ENCODE results near the gene CCDC85C.

CCDC85C gene

GRCh38 chr14:99454246-99454645 is 149.8 kb downstream of the CCDC85C start:
- H3K4me1 Mint-ChIP-seq = no peaks in the 10 kb centered on the region
- no peak overlapping the region for H3K4me3 Mint-ChIP-seq
- H3K27me3 Mint-ChIP-seq = no peaks in the 10 kb centered on the region
- H3K36me3 Mint-ChIP-seq = peaks cover 42% of the 10 kb centered on the region
- no peak for DNase-seq
- no peak overlapping the region for H3K27ac Mint-ChIP-seq
- H3K9me3 Mint-ChIP-seq = no peaks in the 10 kb centered on the region
- CTCF ChIA-PET = no interaction called here

GRCh38 chr14:99452968-99453367 is 151.0 kb downstream of the CCDC85C start:
- Mint-ChIP-seq H3K9me3 (no peaks in the 10 kb centered on the region), H3K36me3 (peaks cover 43% of the 10 kb centered on the region)

GRCh38 chr14:99451234-99451633 is 152.8 kb downstream of the CCDC85C start:
- no peak overlapping the region for H3K4me3 Mint-ChIP-seq
- H3K9me3 Mint-ChIP-seq = no peaks in the 10 kb centered on the region
- H3K4me1 Mint-ChIP-seq = no peaks in the 10 kb centered on the region
- peaks cover 37% of the 10 kb centered on the region for H3K36me3 Mint-ChIP-seq
- no peak for DNase-seq
- no peaks in the 10 kb centered on the region for H3K27me3 Mint-ChIP-seq
- no peak overlapping the region for H3K27ac Mint-ChIP-seq
- CTCF ChIA-PET = interaction anchor here (0.8 kb wide), 1 partner anchor 11 kb away, joined by 3 read pairs; no protein-coding TSS in a partner anchor

More at GRCh38 chr14:99452968-99453367, 151.0 kb downstream of the CCDC85C start:
- Mint-ChIP-seq H3K27ac (no peak overlapping the region), H3K27me3 (no peaks in the 10 kb centered on the region), H3K4me1 (no peaks in the 10 kb centered on the region), H3K4me3 (no peak overlapping the region)
- DNase-seq = no peak
- CTCF ChIA-PET = no interaction called here

- Mint-ChIP-seq H3K27me3 (no peaks in the 10 kb centered on the region), H3K36me3 (peaks cover 37% of the 10 kb centered on the region), H3K9me3 (no peaks in the 10 kb centered on the region), H3K4me3 (no peak overlapping the region), H3K4me1 (no peaks in the 10 kb centered on the region), H3K27ac (no peak overlapping the region)
- DNase-seq = no peak
- CTCF ChIA-PET = no interaction called here
Measured at GRCh38 chr14:99450266-99450665, 153.7 kb downstream of the CCDC85C start.

Data from activated naive CD4-positive, alpha-beta T cell treated with anti-CD3 and anti-CD28 coated beads, Interleukin-2, amount 10 ng/mL, durations not matched to agents 7 days and 5 days (primary cell).